ENCODE measurements around the gene MOAP1.
"Not testable (repeated sequence)": the region's sequence is repeated elsewhere in the genome, so short reads cannot be mapped to it uniquely, and the experiment has no call there.

MOAP1 gene, protein sequence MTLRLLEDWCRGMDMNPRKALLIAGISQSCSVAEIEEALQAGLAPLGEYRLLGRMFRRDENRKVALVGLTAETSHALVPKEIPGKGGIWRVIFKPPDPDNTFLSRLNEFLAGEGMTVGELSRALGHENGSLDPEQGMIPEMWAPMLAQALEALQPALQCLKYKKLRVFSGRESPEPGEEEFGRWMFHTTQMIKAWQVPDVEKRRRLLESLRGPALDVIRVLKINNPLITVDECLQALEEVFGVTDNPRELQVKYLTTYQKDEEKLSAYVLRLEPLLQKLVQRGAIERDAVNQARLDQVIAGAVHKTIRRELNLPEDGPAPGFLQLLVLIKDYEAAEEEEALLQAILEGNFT

DNA sequence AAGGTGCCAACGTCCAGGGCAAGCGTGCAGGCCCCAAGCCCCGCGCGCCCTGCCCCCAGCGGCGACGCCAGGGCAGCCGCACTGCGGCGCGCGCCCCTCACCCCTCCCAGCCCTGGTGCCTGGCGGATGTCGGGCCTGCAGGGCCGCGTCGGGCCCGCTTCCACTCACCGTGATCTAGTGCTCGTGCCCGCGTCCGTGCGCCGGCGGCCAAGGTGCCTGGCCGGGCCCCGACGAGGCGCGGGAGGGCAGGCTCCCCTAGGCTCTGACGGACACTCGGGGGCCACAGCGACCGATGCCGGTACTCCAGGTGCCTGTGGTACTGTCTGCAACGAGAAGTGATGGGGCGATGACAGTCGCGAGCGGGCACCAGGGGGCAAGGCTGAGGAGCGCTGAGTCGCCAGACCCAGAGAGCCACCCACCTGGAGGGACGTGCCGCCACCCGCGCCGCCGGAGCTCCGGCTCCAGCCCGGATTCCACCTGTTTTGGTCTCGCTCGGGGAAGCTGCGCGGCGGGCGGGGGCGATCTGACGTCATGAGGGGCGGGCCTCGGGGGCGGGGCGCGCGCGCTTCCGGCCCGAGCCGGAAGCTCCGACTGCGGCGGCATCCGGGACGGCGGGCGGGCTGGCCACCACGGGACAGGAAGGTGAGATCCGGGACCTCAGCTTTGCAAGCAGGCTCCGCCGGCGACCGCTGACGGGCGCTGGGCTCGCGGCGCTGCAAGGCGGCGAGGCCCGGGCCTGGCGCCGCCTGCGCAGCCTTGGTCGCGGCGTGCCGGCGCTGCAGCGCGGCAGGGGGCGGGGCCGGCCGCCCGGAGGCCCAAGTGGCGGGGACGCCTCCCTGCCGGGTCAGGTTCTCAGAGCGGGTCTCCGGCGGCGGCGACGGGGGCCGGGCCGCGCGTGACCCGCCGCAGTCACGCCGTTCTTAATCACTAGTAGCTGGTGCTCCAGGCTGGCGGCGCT lies at the start of gene MOAP1, which contains the start of gene LYSET:
Gene MOAP1, minus strand, starts transcription at position 507 of the 958 bp plus-strand sequence. CDS start 655 bp downstream, outside the sequence.
Gene LYSET, plus strand, starts transcription at position 927 of the 958 bp plus-strand sequence. CDS start 89 bp downstream, outside the sequence.
- DNase-seq = peak; percentile 77

DNA sequence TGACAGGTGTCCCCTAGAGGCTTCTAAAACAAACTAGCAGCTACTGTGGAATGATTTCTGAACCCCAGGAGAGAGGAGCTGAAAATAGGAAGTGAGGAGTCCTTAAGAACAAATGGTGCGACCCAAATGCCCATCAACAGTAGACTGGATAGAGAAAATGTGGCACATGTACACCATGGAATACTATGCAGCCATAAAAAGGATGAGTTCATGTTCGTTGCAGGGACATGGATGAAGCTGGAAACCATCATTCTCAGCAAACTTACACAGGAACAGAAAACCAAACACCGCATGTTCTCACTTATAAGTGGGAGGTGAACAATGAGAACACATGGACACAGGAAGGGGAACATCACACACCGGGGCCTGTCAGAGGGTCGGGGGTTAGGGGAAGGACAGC lies 48.4 kb upstream of the MOAP1 start:
- DNase-seq = not testable (repeated sequence)

DNA sequence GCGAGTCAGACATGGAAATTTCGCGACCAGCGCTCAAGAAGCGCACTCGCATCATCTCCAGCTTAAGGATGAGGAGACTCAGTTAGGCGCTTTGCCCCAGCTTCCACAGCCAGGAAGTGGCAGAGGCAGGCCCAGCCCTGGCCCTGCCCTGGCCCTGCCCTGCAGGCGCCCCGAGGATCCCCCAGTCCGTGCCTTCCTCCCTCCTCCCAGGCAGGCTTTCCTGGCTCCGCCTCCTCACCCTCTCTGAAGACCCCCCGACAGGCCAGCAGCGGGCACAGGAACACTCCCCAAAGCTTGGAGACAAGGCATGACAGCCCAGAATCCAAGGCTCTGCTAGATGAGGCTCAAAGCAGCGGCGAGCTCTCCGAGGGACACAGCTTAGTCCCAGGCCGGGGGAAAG lies 47.5 kb upstream of the MOAP1 start:
- DNase-seq = no peak

- DNase-seq = no peak
Observed at GRCh38 chr14:93231129-93231979, 46.7 kb upstream of the MOAP1 start.

DNA sequence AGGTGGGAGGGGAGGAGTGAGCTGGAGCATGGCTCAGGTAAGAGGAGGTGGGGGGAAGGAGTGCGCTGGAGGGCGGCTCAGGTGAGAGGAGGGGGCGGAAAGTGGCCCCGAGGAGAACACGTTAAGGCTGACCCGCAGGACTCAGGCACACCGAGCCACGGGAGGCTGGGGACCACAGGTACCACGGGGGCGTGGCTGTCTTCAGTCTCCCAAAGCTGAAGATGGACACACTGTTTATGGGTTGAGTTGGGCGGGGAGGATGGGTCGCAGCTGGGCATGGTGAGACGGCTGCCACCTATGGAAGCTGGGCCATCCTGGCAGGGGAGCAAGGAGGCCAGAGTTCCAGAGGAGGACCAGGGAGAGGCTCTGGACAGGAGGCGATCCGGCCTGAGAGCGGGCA lies 45.8 kb upstream of the MOAP1 start:
- no peak for DNase-seq

GRCh38 chr14:93228550-93228949 lies 43.9 kb upstream of the MOAP1 start:
- DNase-seq = no peak

DNA sequence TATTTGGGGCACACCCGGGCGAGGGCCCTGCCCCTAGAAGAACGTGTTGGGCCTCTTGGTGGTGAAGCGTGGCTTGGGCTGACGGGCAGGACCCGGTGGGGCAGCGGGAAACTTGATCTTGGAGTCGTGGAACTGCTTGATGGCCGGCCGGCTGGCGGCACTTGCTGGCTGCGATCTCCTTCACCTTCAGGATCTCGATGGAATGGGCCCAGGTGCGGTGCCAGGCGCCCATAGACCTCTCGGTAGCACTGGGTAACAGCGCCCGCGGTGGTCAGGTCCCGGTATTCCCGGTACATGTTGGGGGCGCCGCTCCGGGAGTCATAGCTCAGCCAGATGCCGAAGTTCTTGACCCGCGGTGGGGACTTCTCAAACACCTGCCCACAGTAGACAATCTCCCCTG lies 38.9 kb upstream of the MOAP1 start:
- DNase-seq = no peak

DNA sequence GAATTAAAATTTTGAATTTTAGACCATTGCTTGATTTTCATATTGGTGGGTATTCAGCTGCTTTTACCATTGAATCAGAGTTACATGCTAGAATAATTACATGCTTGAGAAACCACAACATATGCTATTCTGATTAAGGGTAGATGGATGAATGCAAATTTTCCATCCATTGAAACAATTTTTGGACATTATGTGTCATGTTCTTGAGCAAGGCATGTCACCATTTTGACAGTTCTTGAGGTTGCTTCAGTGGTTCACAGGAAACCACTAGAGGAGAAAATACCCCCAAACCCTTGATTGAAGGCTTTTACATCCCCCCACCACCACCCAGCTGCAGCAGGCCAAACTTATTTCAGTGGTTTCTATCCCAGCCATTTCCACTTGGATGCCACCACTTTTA lies 35.8 kb upstream of the MOAP1 start:
- no peak for DNase-seq

- DNase-seq = peak; percentile 30
Observed at GRCh38 chr14:93219103-93219726, 34.5 kb upstream of the MOAP1 start.

GRCh38 chr14:93214598-93214997 lies 29.9 kb upstream of the MOAP1 start:
- DNase-seq = no peak

GRCh38 chr14:93212432-93212831 lies 27.7 kb upstream of the MOAP1 start:
- DNase-seq = no peak

- peak; percentile 11 for DNase-seq
Observed at GRCh38 chr14:93207468-93208308, 23.0 kb upstream of the MOAP1 start.

DNA sequence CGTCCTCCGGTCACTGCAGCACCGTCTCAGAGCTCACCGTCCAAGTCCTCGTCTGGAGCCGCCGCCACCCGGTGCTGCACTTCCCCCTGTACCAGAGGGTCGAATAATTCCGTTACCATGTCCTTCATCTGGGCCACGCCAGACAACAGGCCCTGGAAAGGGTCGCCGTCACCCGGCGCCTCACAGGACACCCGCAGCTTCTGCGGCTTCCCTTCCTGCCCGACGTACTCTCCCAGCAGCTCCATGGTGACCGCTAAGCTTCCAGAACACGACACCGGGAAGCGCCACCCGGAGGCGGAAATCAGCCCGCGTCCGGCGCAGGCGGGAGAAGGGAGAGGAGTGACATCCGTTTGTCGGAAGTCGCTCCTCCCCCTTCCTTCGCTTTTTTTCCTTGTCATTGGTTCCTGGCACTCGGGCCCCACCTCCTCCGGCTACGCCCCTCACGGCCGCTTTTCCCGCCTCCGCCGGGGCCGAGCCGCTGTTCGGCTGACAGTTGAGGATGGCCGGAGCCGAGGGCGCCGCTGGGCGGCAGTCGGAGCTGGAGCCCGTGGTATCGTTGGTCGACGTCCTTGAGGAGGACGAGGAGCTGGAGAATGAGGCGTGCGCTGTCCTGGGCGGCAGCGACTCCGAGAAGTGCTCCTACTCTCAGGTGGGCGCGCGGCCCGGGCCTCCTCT lies 22.2 kb upstream of the MOAP1 start, which contains the start of the genes GON7 and UBR7:
Gene GON7, minus strand, starts transcription at position 273 of the 675 bp plus-strand sequence. Its CDS starts 28 bp downstream, at position 245.
Gene UBR7, plus strand, starts transcription at position 464 of the 675 bp plus-strand sequence. Its CDS starts 36 bp downstream, at position 500.
- peak; percentile 75 for DNase-seq

GRCh38 chr14:93201155-93201704 lies 16.5 kb upstream of the MOAP1 start:
- no peak for DNase-seq

- no peak for DNase-seq
Observed at GRCh38 chr14:93200553-93200952, 15.9 kb upstream of the MOAP1 start.

DNA sequence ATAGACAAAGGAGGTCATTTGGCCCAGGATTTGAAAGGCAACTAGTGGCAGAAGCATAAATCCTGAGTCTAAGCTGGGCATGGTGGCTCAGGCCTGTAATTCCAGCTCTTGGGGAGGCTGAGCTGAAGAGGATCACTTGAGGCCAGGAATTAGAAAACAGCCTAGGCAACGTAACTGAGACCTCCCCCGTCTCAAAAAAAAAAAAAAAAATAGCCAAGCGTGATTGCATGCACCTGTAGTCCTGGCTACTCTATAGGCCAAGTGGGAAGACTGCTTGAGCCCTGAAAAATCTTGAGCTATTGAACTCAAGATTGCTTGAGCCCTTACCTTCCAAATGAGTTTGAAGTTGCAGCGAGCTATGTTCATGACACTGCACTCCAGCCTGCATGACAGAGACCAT lies 14.3 kb upstream of the MOAP1 start:
- DNase-seq = no peak

GRCh38 chr14:93195316-93195999 lies 10.8 kb upstream of the MOAP1 start:
- no peak for DNase-seq

DNA sequence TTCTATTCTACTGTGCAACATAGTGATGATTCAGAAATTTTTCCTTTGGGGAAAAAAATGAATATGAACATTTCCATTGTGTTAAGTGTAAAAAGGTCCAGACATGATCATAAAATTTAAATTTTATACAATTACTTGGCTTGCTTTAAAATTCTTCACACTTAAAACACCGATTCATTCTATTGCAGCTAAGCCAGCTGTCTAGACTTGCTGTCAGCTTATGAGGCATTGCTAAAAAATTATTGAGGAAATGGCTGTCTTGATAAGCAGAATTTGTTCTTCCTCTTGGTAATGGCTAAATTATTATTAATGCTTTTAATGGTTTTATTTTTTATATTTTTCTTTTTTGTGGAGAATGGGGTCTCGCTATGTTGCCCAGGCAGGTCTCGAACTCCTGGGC lies 2.3 kb upstream of the MOAP1 start:
- no peak for DNase-seq

- DNase-seq = no peak
Observed at GRCh38 chr14:93186466-93186865, 1.8 kb upstream of the MOAP1 start.

DNA sequence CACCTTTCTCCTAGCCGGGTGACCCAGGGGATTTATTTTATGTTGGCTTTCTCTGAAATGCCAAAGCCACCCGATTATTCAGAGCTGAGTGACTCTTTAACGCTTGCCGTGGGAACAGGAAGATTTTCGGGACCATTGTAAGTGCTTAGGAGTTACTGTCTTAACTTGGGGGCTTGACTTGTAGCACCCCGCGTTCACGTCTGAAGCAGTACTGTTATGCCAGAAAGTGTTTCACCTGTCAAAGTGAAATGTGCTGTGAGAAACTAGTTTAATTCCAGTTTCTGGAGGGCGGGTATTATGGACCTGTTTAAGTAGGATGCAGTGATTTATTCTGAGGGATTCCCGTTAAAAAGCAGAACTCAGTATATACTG lies 638 bp upstream of the MOAP1 start:
- DNase-seq = no peak
